Muscle of back (tissue), 11 donors: ENCODE results near the gene MESD. TPM values are rescaled to one million over a fixed set of nuclear protein-coding genes. Genes with fewer than 3 reads are reported as not detected.
A peak's percentile ranks its signal among the peaks of the same experiment; 100 is the strongest.

Experiments
- DNase-seq, 3 donors: peaks; one replicate each; pipeline versions ENCODE4 v3.0.0 to v3.0.0-alpha.2; 2013
- polyA plus RNA-seq, 10 donors: library from polyadenylated mRNA; unstranded; fragments of 120-200 nt; gene quantifications; one replicate each; pipeline ENCODE4 v1.2.1, GENCODE V29; 2013; ENCODE audit not compliant: insufficient read length in 10 of 10

Gene MESD
- polyA plus RNA-seq, 10 donors: 18.2 to 25.8 (median 21.2) TPM

GRCh38 chr15:80940331-80940730, 49.3 kb downstream of the MESD start:
- DNase-seq: no peak

DNA sequence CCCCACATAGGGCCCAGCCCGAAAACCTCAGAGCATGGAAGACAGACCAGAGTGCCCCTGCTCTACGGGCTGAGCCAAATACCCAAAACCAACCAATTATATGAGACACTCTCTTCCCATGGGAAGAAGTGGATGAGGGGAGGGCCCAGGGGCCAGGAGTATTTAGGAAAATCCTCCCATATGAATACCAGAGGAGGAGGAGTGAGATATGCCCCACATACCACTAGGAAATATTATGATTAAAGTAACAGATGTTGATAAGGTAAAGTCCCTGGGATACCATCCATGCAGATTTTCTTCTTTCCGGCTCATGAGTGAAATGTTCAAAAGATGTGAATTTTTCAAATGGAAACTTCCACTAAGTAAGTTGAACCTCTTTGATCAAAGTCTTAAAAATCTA, 50.4 kb downstream of the MESD start:
- DNase-seq: no peak

DNA sequence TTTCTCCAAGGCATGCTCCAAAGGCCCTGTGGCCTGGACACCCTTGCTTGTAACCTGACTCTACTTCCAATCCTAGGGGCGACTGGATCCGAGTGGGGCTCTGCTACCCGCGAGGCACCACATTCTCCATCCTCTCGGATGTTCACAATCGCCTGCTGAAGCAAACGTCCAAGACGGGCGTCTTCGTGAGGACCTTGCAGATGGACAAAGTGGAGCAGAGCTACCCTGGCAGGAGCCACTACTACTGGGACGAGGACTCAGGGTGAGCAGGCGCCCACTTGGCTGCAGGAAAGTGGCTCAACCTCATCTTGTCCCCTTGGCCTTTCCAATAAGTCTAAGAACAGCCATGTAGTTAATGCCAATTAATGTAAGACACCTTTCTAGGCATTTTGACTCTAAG, 51.9 kb downstream of the MESD start:
- no peak for DNase-seq

GRCh38 chr15:80936288-80937078, 53.1 kb downstream of the MESD start:
- no peak for DNase-seq

DNA sequence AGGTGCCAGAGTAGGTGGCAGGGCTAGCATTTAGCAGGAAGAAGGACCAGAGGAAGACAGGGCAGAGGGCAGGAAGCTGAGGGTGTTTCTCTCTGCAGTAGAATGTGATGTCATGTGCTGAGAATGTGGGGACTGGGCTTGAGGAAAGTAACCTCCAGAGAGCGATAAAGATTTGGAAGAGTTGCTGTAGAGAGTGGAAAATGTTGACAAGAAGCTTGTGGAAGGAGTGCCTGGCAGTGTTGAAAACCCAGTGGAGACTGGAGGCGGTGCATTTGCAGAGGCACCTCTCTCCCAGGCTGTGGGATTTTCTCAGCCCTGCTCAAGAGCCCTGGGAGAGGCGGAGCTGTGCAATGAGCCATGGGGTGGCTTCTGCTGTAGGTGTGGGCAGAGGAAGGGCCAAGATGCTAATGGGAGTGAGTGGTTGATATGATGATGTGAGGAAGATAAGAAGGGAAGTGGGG, 54.8 kb downstream of the MESD start:
- DNase-seq: peak; percentile 32 to 84 (median 41)

DNA sequence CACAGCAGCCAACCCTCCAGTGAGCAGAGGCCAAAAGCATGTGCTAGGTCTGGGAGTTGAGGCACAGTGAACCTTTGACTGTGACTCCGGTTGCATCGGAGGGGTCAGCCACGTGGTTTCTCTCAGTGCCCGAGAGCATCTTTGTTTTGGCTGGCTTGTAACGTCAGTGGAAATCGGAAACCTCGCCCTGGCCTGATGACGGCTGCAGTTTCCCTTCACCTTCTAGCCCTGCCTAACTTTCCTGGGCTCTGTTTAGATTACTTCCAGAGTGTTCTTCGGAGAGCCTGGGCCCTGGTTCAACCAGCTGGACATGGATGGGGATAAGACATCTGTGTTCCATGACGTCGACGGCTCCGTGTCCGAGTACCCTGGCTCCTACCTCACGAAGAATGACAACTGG, 56.6 kb downstream of the MESD start:
- DNase-seq: peak; percentile 58 to 90 (median 73)

GRCh38 chr15:80932513-80932815, 57.2 kb downstream of the MESD start:
- no peak for DNase-seq

DNA sequence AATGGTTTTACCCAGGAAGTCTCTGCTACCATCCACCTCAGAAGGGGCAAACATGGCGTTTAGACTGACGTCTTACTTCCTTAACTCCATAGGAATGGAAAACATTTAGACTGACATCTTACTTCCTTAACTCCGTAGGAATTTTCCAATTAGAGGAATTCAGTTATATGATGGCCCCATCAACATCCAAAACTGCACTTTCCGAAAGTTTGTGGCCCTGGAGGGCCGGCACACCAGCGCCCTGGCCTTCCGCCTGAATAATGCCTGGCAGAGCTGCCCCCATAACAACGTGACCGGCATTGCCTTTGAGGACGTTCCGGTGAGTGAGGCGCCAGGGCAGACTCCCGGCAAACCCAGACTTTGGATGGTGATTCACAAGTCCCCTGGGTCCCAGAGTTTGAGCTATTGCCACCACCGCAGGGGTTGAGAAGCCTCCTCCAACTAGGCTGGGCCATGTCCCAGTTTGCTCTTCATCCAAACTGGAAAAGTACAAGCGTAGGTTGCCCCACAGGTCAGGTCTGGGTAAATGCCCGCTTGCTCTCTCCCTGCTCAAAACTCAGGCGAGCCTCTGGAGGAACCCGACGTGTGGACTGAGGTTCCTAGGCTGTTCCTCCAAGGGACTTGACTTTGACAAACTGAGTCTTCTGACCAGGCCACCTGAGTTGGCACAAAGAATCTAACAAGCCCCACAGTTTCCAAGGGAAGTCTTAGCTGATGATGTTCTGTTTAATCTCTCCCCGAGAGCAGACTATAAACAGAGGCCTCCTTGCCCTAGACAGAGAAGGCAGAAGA, 57.7 kb downstream of the MESD start:
- DNase-seq: no peak

DNA sequence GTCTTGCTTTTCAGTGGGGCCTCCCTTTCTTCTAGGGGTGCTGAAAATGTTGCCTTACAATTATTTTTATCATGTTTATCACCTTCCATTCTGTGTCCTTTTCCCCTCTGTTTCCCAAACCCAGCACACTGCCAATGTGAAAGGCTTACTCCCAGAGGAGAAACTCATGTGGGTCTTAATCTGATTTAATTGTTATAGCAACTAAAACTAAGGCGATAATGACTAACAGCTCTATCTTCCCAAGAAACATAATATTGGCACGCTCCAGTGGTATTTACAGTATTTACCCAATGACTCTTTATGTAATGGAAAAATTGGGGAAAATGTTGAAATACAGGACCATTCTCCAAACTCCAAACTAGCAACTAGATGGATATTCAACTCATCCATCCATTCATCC, 58.4 kb downstream of the MESD start:
- no peak for DNase-seq

DNA sequence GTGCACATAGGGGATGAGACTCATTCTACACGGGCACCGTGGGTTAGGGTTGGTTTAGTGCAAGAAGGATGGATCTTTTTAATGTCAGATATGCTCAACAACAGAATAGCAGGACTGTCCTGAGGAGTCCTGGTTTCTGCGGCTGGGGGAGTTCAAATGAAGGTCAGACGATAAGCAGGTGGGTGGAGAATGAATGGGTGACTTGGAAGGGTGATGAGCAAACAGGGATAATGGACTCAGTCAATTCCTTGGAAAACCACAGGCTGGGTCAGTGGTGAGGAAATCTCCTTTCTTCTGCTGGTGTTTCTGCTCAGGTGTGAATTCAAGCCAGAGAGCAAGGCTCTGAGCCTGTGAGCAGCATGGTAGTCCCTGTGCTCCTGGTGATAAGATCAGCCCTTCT, 59.9 kb downstream of the MESD start:
- no peak for DNase-seq

- peak in 1 of 3 donors; percentile 56 for DNase-seq
These were observed 60.4 kb downstream of the MESD start for GRCh38 chr15:80929225-80929624.

DNA sequence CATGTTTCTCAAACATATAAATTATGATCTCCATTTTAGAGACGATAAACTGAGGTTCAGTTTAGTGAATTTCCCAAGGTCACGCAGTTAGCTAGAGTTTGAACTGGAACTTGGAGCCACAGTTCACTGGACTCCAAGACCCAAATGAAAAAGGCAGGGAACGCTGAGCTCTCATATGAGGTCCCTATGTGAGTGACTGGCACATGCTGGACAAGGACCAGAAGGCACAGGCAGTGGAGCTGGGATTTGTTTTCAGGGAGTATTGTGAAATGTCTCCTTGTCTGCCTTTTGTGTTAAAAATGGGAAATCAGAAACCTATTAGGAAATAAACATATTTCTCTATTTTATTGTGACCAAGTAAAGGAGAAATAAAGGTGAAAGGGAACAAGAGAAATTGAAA, 63.5 kb downstream of the MESD start:
- DNase-seq: no peak

DNA sequence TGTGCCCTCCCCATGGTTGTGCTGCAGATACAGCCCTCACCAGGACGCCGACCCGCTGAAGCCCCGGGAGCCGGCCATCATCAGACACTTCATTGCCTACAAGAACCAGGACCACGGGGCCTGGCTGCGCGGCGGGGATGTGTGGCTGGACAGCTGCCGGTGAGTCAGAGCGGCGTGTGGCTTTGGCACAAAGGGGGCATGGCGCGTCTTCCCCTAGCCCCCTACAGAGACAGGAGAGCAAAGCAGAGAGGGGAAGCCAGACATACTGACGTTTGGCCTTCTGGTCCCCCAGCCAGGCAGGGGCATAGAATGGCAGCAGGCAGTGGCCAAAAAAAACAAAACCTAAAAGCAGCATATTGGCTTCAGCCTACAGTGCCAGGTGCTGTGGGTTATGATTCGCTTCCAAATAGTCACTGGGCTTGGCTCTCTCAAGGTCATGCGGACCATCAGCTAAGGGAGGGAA, 64.0 kb downstream of the MESD start:
- no peak for DNase-seq

- DNase-seq: no peak
These were observed 65.3 kb downstream of the MESD start for GRCh38 chr15:80924278-80924677.

DNA sequence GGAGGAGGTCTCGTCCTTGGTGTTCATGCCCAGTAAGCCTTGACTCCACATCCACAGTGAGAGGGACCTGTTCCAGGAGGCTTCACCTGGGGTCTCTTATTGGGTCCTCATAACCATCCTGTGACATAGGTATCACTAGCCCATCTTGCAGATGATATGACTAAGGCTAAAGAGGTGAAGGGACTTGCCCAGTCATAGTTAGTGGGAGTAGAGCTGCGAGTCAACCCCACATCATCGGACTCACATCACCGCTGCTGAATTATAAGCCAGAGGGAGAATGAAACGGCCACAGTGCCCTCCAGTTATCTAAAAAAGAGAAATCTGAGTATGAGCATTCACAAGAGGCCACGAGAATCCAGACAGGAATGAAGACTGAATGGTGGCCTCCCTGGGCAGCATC, 66.0 kb downstream of the MESD start:
- DNase-seq: no peak

- no peak for DNase-seq
These were observed 67.7 kb downstream of the MESD start for GRCh38 chr15:80921736-80922410.

DNA sequence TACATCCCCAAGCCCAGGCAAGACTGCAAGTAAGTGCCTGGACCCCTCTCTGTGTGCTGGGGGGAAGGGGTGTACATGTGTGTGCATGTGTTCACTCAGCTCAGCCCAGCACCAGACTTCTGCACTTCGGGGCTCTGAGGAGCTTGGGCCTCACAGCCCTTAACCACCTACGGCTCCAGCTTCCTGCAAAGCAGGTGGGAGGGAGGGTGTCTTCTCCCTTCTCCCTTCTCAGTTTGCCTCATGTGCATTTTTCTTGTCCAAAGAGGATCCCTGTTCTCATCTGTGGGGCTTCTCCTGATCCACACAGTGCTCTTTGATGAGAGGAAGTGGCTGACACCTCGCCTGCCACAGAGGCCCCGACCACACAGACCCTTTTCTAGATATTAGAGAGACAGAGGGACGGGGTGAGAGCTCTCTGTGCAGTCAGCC, 69.3 kb downstream of the MESD start:
- no peak for DNase-seq

GRCh38 chr15:80918196-80918783, 71.3 kb downstream of the MESD start:
- no peak for DNase-seq

- DNase-seq: no peak
These were observed 73.6 kb downstream of the MESD start for GRCh38 chr15:80916056-80916455.

GRCh38 chr15:80915472-80915871, 74.1 kb downstream of the MESD start:
- no peak for DNase-seq

DNA sequence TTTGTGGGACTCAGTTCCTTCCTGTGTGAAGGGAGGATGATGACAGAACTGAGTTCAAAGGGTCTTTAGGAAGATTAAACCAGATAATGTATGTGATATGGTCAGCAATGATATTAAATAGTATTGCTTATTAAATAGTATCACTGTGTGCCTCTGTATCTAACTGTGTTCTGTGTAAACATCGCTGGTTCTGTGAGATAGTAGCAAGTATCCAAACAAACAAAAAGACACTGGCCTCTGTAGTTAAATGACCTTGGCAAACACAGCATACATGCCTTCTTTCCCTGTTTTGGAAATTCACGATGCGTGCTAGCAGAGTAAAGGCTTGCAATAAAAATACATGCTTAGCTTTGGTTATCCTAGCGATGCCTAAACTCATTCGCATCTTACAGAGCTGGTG, 76.1 kb downstream of the MESD start:
- DNase-seq: no peak

DNA sequence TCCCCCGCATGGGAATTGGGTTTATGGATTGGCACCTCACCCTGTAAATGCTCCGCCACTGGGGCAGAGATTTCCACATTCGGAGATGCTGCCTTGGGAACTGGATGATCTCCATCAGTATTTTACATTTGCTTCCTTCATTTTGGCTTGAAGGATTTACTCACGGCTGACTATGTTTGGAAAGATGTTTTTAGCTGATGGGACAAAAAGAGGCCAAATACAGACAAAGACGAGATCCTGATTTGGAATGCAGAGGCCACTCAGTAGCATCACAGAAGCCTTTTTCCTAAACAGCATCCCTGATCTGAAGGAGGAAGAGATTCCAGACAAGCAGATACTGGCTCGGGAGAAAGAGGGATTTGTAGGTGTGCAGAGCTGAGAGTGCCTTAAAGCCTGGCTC, 76.9 kb downstream of the MESD start:
- DNase-seq: no peak
